Psoas muscle (tissue), 8 donors: Measurements from ENCODE around the gene MAP3K19. TPM values are rescaled to one million over a fixed set of nuclear protein-coding genes. Genes with fewer than 3 reads are reported as not detected.
A peak's percentile ranks its signal among the peaks of the same experiment; 100 is the strongest.

Source experiments
- ATAC-seq, 4 donors: fragments of 200-7000 bp; cut with Tn5 transposase; one replicate each; pipeline ENCODE4 v1.9.1; 2020; ENCODE audit warnings: moderate library complexity in 3 of 4, mild to moderate bottlenecking in 2 of 4
- DNase-seq, 2 donors: peaks; one replicate each; pipeline ENCODE4 v3.0.0-alpha.2; 2020
- H3K27ac ChIP-seq: fragments of 200-600 bp; one replicate; pipeline ENCODE4 v1.8.0; 2022
- H3K27me3 ChIP-seq, 3 donors: fragments of 200-600 bp in 1 of 3; one replicate each; pipeline versions ENCODE4 v1.6.1 to v1.8.0; 2013 to 2022; ENCODE audit warnings: low read length in 2 of 3, mild to moderate bottlenecking in 2 of 3, moderate library complexity in 1 of 3; ENCODE audit not compliant: insufficient read depth in 3 of 3
- H3K36me3 ChIP-seq, 2 donors: fragments of 200-600 bp in 1 of 2; one replicate each; pipeline versions ENCODE4 v1.6.1 to v1.8.0; 2013 to 2022; ENCODE audit warnings: low read depth in 1 of 2, mild to moderate bottlenecking in 1 of 2, moderate library complexity in 1 of 2; ENCODE audit not compliant: insufficient read depth in 1 of 2
- H3K4me1 ChIP-seq: fragments of 200-600 bp; one replicate; pipeline ENCODE4 v1.8.0; 2022
- H3K4me3 ChIP-seq: fragments of 200-600 bp; one replicate; pipeline ENCODE4 v1.8.0; 2022; ENCODE audit warnings: mild to moderate bottlenecking
- H3K9me3 ChIP-seq: fragments of 200-600 bp; one replicate; pipeline ENCODE4 v1.8.0; 2022
- WGBS, 3 donors: extraction: QIAGEN DNeasy Blood & Tissue Kit; methylation state at CpG; one replicate each; pipeline versions ENCODE4 v1.1.6 to v1.1.7; 2013; 5-methylcytosine and 5-hydroxymethylcytosine counted together
- intact Hi-C, 2 donors: fragments of 100-400 bp; cut with DNase I; formaldehyde crosslinking; loops; one replicate each; pipeline versions ENCODE4 v1.11.0 to v1.14.2; 2022
- polyA plus RNA-seq, 3 donors: library from polyadenylated mRNA; stranded (reverse); fragments of 200-250 nt; gene quantifications; one replicate each; pipeline ENCODE4 v1.2.3, GENCODE V29; 2013
- total RNA-seq, 4 donors: library from RNA; stranded (reverse); fragmentation: NEBNext Ultra II Directional in 2 of 4; extraction: Animal tissue kit (Norgen Biotek cat#: 25700) in 2 of 4; gene quantifications; one replicate each; pipeline versions ENCODE4 v1.2.1 to v1.2.4, GENCODE V29; 2021 to 2023
- TF ChIP-seq, protein P1 (sequence below): fragments of 200-600 bp; IDR thresholded peaks from one replicate; pipeline ENCODE4 v1.8.0; 2022; ENCODE audit warnings: antibody characterized with exemption
- donor health status: healthy with polysubstance abuse.
- donor health status: DM: no; HTN: no; CAD: no; lungs with moderate emphysema.
- donor health status: Bipolar disorder and iron deficiency.
- donor health status: healthy.
- donor health status: DM: yes; HTN: yes; CAD: no.
- donor health status: DM: no; HTN: no; CAD: no.
- donor health status: DM: no; HTN: no; CAD: no.
- donor health status: DM: yes; HTN: yes; CAD: no.

The MAP3K19 gene
- total and polyA plus RNA-seq, 7 donors = not detected

DNA sequence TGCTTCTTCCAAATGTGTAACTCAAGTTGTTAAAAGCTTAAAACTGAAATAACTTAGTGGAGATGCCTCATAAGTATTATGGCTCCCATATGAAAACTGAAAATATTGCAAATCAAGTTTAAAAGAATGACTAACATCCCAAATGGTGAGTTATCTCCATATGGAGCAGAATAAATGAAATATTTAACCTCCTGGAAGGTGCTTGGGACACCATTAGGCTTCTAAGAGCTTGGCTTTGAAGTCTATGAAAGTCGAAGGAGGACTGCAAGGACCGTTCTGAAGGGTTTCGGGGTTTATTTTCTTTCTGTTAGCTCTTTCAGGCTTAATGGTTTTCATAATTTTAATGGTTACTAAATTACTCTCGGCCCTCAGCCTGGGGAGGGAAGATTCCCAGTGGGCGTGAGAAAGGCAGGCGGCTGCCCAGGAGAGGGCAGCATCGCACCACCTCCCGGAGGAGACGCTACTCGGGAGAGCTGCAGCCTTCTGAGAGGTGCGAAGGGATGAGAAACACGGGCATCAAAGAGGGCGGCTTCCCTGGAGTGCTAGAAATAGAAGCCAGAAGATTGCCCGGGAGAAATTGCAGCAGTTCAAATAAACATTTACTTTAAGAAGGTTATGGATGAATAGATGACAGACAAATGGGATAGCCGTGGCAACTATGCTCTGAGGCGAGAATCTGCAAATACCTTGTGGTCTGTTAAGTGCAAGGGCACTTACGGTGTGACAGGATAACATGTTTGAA, 43.1 kb downstream of the MAP3K19 start:
- TF ChIP-seq, protein P1, sequence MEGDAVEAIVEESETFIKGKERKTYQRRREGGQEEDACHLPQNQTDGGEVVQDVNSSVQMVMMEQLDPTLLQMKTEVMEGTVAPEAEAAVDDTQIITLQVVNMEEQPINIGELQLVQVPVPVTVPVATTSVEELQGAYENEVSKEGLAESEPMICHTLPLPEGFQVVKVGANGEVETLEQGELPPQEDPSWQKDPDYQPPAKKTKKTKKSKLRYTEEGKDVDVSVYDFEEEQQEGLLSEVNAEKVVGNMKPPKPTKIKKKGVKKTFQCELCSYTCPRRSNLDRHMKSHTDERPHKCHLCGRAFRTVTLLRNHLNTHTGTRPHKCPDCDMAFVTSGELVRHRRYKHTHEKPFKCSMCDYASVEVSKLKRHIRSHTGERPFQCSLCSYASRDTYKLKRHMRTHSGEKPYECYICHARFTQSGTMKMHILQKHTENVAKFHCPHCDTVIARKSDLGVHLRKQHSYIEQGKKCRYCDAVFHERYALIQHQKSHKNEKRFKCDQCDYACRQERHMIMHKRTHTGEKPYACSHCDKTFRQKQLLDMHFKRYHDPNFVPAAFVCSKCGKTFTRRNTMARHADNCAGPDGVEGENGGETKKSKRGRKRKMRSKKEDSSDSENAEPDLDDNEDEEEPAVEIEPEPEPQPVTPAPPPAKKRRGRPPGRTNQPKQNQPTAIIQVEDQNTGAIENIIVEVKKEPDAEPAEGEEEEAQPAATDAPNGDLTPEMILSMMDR = peak; percentile 91
- peak; percentile 69 to 82 for DNase-seq
- H3K9me3 ChIP-seq = no peaks in the 10 kb centered on the region
- no peaks in the 10 kb centered on the region for H3K4me1 ChIP-seq
- peaks cover 2 to 13% (median 3%) of the 10 kb centered on the region in 3 donors for H3K27me3 ChIP-seq
- no peak overlapping the region for H3K27ac ChIP-seq
- WGBS, 3 donors = 10 to 11% (median 10%) methylated on average over 17 of the region's 17 CpGs
- no peak overlapping the region for H3K4me3 ChIP-seq
- H3K36me3 ChIP-seq = no peaks in the 10 kb centered on the region
- intact Hi-C loops = loop anchor here (2.0 to 10.0 kb wide), 3 partner anchors 111 to 713 kb away; no protein-coding TSS in a partner anchor
- ATAC-seq = peak; percentile 92 to 99 (median 96)

DNA sequence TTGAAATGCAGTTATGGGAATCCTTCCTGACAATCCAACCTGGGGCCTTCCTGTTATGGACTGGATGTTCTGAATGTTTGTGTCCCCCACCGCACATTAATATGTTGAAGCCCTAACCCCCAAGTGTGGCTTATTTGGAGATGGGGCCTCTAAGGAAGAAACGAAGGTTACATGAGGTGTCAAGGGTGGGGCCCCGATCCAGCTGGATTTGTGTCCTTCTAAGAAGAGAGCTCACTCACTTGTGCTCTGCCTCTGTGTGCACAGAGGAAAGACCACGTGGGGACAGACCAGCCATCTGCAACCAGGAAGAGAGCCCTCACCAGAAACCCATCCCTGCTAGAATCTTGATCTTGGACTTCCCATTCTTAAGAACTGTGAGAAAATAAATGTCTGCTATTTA, 44.4 kb downstream of the MAP3K19 start:
- ATAC-seq (no peak), DNase-seq (no peak)
- Histone ChIP-seq H3K27me3 (peaks cover 2 to 5% (median 3%) of the 10 kb centered on the region in 3 donors), H3K4me3 (no peak overlapping the region), H3K4me1 (no peaks in the 10 kb centered on the region), H3K9me3 (no peaks in the 10 kb centered on the region), H3K27ac (no peak overlapping the region), H3K36me3 (no peaks in the 10 kb centered on the region)
- TF ChIP-seq, protein P1 = no peak
- intact Hi-C loops = loop anchor here (5.0 to 10.0 kb wide), 2 partner anchors 112 to 714 kb away; no protein-coding TSS in a partner anchor
- 73 to 83% (median 76%) methylated on average over 4 of the region's 4 CpGs for WGBS, 3 donors

DNA sequence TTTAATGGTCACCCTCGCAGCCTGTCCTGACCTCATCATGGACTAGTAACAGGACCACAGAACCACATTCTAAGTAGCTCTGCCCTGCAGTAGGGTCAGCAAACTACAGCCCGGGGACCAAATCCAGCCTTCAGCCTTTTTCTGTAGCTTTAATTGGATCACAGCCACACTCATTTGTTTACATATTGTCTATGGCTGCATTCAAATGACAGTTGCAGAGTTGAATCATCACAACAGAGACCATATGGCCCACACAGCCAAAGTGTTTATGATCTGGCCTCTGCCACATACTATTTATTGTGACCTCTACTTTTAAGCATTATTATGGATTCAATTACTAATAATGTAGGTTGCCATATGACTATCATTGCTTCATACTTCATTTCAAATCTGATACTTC, 47.7 kb downstream of the MAP3K19 start:
- no peak overlapping the region for H3K4me3 ChIP-seq
- no peaks in the 10 kb centered on the region for H3K36me3 ChIP-seq
- 72 to 74% (median 73%) methylated on average over 2 of the region's 2 CpGs for WGBS, 3 donors
- ATAC-seq (no peak), DNase-seq (no peak)
- H3K27me3 ChIP-seq = no peaks in the 10 kb centered on the region
- H3K9me3 ChIP-seq = no peaks in the 10 kb centered on the region
- intact Hi-C loops = no loop called here
- H3K4me1 ChIP-seq = no peaks in the 10 kb centered on the region
- TF ChIP-seq, protein P1 = no peak
- no peak overlapping the region for H3K27ac ChIP-seq

DNA sequence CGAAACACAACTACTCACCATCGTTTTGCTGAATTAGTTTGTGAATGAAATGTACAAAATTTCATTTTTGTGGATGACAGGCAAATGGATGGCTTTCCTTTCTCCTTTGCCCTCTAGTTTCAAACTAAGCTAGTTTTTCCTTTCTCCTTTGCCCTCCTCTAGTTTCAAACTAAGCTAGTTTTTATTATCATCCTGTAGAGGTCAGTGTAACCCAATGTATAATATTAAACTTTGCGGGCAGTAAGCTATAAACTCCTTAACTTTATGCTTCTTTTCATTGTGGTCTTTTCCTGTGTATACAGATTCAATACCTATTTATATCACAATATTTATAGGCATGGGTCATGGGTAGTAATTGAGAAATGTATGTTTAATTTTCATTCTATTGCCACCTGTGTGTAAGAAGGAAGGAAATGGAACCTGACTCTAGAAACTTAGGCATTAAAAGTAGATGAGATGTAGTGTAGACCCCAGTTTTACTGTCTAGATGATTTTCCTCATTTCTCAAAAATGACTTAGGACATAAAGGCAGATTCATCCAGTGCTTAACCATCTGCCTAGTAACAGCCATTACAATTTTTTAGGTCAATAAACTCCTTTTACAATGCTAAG, 58.1 kb downstream of the MAP3K19 start:
- peak in 1 of 4 donors; percentile 64 for ATAC-seq
- Histone ChIP-seq H3K27me3 (no peaks in the 10 kb centered on the region), H3K9me3 (no peaks in the 10 kb centered on the region), H3K4me3 (no peak overlapping the region), H3K4me1 (no peaks in the 10 kb centered on the region), H3K27ac (no peak overlapping the region), H3K36me3 (no peaks in the 10 kb centered on the region)
- WGBS, 3 donors = 24 to 30% (median 25%) methylated on average over 3 of the region's 3 CpGs
- TF ChIP-seq, protein P1 = peak; percentile 34
- intact Hi-C loops = loop anchor here in 1 of 2 donors (5.0 kb wide), 1 partner anchor 803 kb away; no protein-coding TSS in a partner anchor
- DNase-seq = no peak
